Activated CD4-positive, CD25-positive, alpha-beta regulatory T cell treated with anti-CD3 and anti-CD28 coated beads, Interleukin-2, amount 50 U/mL, for 16 hours (primary cell): ENCODE data around the gene C1orf50.

ENCODE experiments used
- DNase-seq: peaks from one replicate; pipeline ENCODE4 v3.0.0-alpha.2; 2020; ENCODE audit warnings: low read depth, low spot score

Gene C1orf50

DNA sequence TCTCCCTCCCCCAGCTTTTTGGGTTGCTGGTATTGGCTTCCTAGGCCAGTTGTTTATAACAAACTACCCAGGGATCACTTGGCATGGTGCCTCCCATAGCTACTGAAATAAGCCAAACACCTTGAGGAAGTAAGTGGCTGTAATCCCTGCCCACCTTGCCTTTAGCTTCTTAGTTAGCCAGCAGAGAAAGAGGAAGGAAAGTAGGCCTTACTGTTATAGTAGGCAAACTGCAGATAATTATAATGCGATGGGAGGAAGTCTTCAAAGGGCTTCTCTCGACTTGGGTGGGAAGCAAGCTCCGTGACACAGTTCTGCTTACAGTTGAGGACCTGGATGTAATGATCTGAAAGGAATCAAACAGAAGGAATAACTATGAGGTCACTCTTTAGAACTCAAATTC lies 8.4 kb upstream of the C1orf50 start:
- DNase-seq = no peak

DNA sequence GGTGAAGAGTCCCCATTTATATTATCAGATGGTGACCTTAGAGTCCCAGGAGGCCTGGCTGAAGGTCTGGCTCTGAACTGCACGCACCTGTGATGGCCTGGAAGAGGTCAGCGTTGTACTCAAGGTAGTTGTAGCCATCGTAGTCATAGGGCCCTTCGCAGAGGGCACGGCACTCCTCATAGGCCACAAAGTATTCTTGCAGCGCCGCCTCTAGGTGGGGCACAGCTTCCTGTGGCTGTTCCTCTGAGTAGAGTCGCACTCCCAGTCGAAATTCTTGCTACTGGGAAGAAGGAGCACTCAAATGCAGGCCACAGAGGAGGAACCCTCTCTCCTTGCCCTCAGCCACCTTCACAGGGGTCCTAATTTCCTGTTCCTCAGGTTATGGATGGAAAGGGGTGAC lies 7.9 kb upstream of the C1orf50 start:
- no peak for DNase-seq

DNA sequence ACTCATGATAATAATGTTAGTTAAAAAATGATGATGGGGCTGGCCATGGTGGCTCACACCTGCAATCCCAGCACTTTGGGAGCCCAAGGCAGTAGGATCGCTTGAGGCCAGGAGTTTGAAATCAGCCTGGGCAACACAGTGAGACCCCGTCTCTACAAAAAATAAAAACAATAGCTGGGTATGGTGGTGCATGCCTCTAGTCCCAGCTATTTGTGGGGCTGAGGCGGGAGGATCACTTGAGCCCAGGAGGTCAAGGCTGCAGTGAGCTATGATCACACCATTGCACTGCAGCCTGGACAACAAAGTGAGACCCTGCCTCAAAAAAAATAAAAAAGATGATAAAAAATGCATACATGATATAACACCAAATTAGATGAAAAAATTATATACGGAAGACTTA lies 5.5 kb upstream of the C1orf50 start:
- DNase-seq = no peak

DNA sequence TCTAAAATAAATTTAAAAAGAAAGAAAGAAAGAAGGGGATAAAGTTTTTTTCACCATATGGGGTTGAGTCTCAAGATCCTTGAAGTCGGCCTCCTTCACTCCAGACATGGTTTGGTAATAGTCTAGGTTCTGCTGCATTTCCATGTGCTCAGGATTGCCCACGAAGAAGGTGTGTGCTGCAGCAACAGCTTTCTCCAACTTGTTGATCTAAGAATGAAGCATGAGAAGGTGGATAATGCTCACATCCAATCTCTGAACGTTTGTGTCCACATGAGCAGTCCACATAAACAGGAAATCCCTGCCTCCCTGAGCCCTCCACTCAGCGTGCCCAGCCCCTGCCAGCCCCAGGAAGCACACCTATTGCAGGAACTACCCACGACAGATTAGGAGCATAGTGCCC lies 4.8 kb upstream of the C1orf50 start:
- DNase-seq = no peak

DNA sequence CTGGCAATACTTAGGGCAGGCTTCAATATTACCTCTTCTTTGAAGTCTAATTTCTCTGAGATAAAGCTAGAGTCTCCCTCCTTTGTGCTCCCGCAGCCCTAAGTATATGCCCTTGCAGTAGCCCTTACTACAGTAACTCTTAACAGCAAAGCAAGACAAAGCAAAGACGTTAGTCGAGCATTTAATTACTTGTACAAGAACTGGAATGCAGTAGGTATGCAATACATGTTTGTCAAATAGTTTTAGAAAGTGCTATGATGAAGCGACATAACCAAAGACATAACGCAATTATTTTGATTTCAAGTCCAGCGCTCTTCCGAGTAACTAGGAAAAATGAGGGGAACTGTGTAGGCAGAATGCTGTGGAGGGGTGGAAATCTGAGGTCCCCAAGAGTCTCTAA lies 1.8 kb upstream of the C1orf50 start:
- DNase-seq = no peak

DNA sequence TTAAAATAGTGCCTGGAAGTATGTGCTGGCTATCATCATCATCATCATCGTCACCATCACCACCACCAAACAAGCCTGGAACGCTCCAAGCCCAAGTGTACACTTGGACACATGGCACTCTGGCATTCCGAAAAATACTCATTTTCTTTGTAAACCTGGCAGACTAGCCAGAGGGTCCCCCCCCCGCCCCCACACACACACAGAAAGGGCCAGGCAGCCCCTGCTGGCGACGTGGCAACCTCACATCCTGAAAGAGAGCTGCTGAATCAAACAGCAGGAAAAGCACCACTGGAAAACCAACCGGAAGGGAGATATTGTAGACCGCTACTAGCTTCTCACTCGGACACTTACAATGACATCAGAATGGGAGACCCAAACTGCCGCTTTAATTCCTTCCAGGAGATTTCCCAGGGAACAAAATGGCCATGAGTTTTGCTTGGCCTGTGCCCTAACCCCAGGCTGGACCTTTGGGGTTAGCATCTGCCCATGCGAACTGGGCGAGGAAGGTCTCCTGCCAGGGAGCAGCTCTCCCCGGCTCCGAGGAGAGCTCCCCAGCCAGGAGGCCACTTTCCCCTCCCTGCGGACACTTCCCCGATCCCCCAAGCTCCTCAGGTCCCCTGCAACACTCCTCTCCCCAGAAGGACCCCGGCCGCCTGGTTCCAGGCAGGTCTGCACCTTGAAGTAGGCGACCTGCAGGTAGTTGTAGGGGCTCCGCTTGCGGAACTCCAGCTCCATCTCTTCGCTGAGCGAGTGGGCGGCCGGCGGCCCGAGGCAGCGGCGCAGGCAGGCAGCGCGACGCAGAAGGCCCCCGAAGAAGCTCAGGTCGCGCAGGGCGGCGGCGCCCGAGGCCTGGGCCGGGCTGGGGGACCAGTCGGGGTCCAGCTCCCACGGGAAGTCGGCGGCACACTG lies 963 bp upstream of the C1orf50 start:
- DNase-seq = no peak

DNA sequence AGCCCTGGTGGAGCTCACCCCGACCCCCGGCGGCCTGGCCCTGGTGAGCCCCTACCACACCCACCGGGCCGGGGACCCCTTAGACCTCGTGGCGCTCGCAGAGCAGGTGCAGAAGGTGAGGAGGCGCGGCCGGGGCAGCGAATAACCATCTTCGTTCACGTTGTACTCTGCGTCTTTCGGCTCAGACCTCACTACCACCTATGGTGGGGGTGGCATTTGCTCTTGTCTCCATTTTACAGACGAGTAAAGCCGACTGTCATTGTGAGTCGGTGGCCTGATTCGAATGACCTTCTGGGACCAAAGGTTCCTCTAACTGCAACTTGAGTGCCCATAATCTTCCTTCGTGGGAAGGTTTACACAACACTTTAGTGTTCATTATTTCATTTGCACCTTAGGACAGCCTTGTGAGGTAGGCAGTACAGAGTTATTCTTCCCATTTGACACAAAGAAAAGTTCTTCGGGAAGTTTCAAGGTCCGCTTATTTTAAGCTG lies 506 bp downstream of the C1orf50 start:
- DNase-seq = no peak

DNA sequence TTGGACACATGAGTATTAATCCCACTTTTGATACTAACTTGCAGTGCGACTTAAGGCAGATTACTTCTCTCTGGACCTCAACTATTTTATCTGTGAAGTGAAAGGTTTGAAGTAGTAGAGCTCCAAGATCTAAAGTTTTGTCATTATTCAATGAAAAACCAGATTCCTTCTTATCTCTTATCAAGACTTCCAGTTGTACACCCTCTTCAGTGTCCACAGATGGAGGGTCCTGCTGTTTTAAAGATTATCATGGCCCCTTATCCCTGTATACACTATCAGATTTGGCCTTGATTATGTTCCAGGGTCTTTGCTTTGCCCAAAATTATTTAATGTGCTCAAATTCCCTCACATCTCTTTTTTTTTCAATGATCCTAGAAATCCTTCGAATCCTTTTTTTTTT lies 1.1 kb downstream of the C1orf50 start:
- no peak for DNase-seq

DNA sequence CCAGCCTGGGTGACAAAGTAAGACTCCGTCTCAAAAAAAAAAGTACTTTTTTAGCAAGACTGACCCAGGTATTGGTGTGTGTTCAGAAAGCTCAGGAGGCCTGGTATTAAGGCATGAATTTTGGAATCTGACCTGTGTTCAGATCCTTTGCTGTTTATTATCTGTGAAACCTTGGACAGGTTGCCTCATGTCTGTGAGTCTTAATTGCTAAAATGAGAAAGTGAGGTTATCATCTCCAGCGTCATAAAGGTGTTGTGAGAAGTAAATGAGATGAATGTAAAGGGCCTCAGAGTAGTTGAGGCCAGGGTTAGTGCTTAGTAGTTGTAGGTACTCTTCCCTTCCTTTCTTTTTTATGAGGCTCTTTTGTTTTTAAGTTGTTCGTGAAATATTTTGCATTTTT lies 2.8 kb downstream of the C1orf50 start:
- no peak for DNase-seq

DNA sequence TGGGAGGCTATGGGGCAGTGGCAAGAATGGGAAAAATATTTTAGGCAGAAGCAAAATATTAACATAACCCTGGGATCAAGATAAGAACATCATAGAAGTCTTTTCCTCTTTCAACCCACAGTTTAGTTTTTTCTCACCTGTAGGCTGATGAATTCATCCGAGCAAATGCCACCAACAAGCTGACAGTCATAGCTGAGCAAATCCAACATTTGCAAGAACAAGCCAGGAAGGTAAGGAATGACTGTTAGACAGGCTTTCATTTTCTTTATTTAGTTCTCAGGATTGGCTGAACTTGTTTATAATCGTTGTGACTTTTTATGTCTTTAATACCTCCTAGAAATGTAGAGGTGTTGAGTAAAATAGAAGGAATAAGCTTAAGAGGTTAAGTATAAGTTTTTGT lies 6.4 kb downstream of the C1orf50 start:
- DNase-seq = no peak

DNA sequence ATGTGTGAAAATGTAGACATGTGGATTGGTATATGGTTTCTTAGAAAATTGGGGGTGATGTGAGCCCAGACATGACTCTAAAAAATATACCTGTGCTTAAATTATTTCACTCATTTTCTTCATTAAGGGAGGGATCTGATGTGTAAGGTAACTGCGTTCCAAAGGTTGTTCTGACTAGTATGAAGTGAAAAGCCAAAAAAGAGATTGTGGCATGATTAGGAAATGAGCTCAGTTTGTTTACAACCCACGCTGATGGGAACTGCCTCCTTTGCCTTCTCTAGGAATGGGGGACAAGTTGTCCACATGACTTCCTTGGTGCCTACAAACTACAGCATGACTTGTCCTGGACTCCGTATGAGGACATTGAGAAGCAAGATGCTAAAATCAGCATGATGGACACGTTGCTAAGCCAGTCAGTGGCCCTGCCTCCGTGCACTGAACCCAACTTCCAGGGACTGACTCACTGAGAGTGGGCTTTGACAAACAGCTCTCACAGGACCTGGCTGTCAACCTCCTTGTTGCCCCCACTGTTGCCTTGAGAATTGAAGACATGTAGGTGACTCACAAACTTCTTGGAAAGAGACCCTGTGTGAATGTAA lies 8.0 kb downstream of the C1orf50 start:
- no peak for DNase-seq

DNA sequence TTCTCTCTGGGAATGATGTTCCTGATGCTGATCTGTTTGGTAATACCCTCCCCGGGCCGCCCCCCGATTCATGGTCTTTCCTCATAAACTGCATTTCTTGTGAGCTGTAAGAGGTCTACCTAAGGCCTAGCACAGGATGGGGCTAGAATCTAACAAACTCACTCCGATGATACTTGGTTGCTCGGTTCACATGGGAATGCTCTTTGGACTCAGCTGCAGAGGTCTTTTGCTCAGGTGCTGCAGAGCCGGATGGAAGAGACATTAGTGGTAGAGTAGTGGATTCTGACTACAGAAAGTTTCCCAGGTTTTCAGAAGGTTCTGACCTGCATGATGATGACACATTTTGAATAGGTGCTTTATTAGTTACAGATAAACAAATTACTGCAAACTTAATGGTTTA lies 9.5 kb downstream of the C1orf50 start:
- DNase-seq = no peak

DNA sequence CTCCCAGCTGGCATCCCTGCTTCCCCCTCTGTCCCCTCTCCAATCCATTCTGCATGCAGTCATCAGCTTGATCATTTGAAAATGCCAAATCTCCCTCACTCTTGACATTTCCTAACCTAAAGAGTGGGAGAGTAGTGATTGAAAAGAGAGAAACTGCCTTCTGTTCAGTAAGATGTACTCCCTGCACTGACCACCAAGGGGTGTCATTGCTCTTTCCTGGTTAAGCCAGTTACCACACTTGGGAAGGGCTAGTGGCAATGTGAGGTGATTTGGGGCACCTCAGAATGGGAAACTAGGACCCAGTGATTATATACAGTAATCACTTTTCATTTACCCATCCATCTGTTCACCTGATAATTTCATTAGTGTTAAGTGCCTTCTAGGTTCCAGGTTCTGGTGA lies 10.8 kb downstream of the C1orf50 start:
- no peak for DNase-seq

DNA sequence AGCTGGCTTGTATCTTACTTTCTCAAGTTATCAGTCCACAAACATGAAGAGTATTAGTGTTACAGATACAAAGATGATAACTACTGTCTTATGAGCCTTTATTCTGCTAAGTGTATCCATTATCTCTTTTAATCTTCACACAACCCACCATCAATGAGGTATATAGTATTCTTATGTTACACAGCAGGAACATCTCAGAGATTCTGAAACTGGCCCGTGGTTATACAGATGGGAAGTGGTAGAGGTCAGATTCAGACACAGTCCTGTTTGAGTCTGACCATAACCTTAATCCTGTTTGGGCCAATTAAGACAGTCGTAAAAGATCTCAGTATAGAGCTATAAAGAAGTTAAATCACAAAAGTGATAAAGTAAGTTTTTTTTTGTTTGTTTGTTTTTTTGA lies 12.7 kb downstream of the C1orf50 start:
- DNase-seq = no peak

DNA sequence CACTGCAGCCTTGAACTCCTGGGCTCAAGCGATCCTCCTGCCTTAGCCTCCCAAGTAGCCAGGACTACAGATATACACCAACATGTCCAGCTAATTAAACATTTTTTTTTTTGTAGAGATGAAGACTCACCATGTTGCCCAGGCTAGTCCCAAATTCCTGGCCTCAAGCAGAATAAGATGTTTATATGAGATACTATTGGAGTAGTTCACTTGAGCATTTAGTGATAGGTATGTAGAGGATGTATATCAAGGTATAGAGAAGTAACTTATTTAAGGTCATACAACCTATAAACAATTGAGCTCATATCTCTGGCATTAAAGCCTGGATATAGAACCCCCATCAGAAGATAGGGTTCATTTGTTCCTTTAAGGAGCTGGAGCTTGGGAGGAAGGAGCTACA lies 13.1 kb downstream of the C1orf50 start:
- no peak for DNase-seq

DNA sequence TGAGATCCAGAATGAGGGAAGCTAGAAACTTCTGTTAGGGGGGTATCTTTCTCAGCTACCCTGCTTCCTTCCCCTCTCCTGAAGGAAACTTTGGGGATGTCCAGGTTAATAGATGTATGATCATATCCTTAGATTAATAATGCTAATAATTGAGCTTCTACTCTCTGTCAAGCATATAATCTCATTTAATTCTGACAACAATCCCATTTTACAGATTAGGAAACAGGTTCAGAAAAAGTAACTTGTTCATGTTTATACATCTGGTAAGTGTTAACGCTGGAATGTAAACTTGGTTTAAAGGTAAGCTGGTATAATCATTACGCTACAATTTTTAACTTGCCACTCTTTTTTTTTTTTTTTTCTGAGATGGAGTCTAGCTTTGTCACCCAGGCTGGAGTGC lies 16.0 kb downstream of the C1orf50 start:
- no peak for DNase-seq

DNA sequence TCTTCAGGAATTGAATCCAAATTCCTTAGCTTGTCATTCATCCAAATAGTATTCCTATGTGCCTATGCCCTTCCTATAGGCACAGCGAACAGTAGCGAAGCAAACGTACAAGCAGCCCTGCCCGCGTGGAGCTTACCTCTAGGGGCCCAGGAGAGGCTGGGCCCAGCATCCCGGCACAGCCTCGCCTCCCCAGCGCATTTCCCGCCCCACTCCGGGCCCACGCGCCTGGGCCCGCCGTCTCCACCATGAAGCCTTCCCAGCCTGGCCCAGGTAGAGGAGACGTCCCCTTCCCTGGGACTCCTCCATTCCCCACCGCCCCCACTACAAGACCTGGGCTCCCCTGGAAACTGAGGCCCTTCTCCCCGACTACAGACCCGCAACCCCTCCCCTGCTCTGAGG lies 17.5 kb downstream of the C1orf50 start:
- DNase-seq = no peak

DNA sequence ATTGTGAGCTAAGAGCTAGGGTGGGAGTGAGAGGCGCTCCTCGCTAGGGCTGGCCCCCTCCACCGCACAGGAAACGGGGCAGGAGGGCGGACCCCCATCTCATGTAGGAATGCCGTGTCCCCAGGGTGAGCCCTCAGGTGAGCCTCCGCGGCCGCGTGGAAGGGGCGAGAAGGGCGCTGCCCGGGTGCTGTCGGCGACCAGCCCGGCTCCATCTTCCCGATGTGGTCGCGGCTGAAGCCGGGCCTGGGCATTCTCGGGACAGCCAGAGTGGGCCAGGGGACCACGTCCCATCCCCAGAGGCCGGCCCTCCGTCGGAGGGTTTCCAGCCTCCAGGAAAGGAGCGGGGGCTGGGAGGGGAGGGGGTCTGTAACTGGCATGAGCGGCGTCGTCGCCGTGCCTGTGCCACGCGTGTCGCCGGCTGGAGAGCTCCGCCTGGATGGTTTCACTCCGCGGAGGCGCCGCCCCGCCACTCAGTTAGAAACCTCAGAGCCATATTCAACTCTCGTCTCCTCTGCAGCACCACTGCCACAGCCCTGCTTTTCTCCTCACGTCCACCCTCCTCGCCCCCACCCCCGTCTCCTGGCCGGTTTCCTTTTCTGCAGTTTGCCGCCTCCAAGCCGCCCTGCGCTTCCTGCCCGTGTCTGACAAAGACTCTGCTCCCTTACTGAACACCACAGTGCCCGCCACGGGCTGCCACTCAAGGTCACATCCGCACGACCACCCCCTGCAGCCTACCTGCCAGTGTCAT lies 18.1 kb downstream of the C1orf50 start, which contains the start of gene TMEM269:
TSS of gene TMEM269 (plus strand) at position 46 of the 748 bp plus-strand sequence. CDS start 4,903 bp downstream, outside the sequence.
- peak; percentile 13 for DNase-seq

DNA sequence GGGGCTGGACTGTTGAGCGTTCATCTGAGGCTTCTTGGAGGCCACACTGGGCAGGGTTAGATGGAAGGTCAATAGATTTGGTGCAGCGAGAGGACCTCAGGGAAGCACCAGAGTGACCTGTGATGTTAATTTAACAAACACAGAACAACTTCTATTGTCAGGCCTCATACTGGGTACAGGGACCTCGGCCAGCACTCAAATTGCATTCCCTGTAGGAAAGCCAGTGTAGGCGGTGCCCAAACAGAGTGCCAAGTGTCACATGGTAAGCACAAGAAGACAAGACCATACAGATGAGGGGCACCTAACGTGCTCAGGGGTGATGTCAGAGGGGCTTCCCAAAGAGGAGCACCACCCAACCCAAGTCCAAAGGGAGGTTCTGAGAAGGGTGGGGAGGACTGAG lies 19.0 kb downstream of the C1orf50 start:
- no peak for DNase-seq

DNA sequence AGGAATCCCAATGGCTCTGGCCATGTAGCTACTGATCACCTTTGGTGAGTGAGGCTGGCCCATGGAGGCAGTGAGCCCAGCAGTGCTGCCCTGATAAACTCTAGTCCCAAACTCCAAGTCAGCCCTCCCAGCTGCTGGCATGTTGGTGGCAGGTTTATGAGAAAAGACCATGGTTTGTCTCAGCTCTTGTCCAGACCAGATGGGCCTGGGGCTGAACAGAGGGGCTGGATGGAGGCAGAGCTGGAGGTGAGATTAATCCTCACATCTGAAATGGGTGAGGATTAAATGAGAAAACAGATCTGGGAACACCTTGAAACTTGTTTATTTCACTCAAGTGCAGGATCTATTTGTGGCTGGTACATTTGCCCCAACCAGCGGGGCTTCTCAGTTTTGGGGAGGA lies 21.0 kb downstream of the C1orf50 start:
- DNase-seq = no peak

DNA sequence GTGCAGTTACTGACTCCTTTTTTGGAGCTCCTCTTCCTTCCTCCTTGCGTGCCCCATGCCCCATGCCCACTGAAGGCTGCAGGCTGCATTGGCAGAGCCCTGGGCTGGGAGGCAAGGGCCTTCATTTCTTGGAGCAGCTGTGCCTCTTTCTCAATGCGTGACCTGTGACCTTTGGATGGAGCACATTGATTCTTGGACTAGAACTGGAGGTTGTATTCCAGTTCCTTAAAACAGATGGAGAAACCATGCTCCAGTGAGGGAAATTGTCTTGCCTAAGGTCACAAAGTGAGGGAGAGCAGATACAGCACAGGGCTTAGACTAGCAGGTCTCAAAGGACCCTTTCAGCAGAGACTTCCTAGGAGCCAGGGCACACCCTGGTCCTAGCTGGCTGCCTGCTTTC lies 26.8 kb downstream of the C1orf50 start:
- DNase-seq = no peak

DNA sequence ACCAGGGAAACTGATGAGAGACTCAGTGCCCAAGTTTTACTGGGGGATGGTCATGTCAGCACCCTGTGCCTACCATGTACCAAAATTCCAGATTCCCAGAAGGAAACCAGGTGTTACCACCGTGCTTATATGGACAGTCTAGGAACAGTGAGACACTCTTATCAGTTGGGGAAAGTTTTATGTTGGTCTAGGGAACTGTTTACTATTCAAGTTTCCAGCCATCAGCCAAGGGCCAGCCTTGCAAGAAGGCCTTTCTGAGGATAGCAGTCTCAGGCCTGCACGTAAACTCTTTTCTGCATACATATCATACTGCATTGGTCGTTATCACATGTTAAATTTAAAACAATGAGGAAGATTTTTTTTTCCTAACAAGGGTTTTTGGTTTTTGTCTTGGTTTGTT lies 30.4 kb downstream of the C1orf50 start:
- no peak for DNase-seq
